OCI-LY7 (cell line): Measurements from ENCODE around the gene CDCA5.

Experiments used
- CTCF ChIP-seq: fragments of 200-600 bp; sonication (generic); conservative IDR thresholded peaks from 2 replicates; pipeline ENCODE4 v1.5.1; 2014; ENCODE audit warnings: mild to moderate bottlenecking, antibody characterized with exemption, low read length, moderate library complexity, mixed read lengths
- EZH2phosphoT487 ChIP-seq: fragments of 200-600 bp; sonication (generic); IDR thresholded peaks from 2 replicates; pipeline ENCODE4 v1.6.1; 2018; ENCODE audit warnings: low read depth, borderline replicate concordance, mild to moderate bottlenecking, mixed run types, antibody characterized with exemption, low read length, moderate library complexity, mixed read lengths

- TF ChIP-seq CTCF (no peak), EZH2phosphoT487 (no peak)
Observed at GRCh38 chr11:65116370-65117205, 32.7 kb upstream of the CDCA5 start.
